Fibroblast of the aortic adventitia (primary cell): ENCODE results near the gene LRCH1. TPM values are rescaled to one million over a fixed set of nuclear protein-coding genes. Genes with fewer than 3 reads are reported as not detected.

Experiments used
- DNase-seq: peaks from one replicate; pipeline ENCODE4 v3.0.0-alpha.2; 2010; ENCODE audit warnings: low read depth
- H3K4me3 ChIP-seq: 2 replicates; pipeline ENCODE4 v1.5.1; 2011; ENCODE audit warnings: low read depth, mild to moderate bottlenecking, control low read depth, low read length, moderate library complexity
- total RNA-seq: library from RNA; depleted of rRNA; stranded (reverse); fragments of >200 nt; gene quantifications from 2 replicates; pipeline ENCODE4 v1.2.3, GENCODE V29; 2012; ENCODE audit warnings: low replicate concordance
- TF ChIP-seq, protein P1 (sequence below): IDR thresholded peaks from 2 replicates; pipeline ENCODE4 v1.5.1; 2011; ENCODE audit warnings: mild to moderate bottlenecking, low read length, control low read depth, inconsistent platforms; ENCODE audit not compliant: insufficient read depth

LRCH1 gene
- total RNA-seq, 1 donor, result 9.5 TPM

DNA sequence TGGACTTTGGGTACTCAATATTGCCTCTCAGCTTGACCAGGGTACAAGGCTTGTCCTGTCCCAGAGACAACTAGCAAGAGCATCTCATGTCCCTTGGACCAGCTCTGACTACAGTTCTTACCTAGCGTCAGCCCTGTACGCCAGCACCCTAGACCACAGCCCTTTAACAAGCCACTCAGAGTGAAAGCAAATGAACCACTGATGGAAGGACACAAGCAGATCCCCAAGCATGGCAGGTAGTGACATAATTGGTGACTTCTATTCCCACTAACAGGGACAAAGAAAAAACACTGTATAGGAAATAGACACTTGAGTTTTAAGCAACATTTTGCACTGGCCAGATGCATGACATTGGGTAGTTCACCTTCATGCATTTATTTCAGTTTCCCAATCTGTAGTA is 8.8 kb upstream of the LRCH1 start:
- DNase-seq, result no peak
- TF ChIP-seq, protein P1, sequence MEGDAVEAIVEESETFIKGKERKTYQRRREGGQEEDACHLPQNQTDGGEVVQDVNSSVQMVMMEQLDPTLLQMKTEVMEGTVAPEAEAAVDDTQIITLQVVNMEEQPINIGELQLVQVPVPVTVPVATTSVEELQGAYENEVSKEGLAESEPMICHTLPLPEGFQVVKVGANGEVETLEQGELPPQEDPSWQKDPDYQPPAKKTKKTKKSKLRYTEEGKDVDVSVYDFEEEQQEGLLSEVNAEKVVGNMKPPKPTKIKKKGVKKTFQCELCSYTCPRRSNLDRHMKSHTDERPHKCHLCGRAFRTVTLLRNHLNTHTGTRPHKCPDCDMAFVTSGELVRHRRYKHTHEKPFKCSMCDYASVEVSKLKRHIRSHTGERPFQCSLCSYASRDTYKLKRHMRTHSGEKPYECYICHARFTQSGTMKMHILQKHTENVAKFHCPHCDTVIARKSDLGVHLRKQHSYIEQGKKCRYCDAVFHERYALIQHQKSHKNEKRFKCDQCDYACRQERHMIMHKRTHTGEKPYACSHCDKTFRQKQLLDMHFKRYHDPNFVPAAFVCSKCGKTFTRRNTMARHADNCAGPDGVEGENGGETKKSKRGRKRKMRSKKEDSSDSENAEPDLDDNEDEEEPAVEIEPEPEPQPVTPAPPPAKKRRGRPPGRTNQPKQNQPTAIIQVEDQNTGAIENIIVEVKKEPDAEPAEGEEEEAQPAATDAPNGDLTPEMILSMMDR, result no peak
- no peak overlapping the region for H3K4me3 ChIP-seq

DNA sequence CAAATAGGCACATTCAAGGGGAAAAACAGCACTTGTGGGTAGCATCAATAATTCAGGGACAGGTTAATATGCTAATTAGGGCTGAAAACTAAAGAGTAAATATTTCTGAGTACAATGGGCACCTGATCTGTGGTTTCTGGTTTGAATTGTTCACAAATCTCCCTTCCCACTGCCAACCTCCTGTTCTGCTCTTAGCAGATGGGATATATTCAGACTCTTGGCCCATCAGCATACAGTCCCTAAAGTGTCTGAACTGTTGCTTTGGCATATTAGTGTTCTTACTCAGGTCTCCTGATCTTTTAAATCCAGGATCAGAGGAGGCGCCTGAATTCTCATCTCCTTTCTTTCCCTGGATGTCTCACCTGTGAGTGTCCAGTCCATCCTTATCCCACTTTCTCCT is 8.2 kb upstream of the LRCH1 start:
- TF ChIP-seq, protein P1, result no peak
- DNase-seq, result no peak
- H3K4me3 ChIP-seq, result no peak overlapping the region

DNA sequence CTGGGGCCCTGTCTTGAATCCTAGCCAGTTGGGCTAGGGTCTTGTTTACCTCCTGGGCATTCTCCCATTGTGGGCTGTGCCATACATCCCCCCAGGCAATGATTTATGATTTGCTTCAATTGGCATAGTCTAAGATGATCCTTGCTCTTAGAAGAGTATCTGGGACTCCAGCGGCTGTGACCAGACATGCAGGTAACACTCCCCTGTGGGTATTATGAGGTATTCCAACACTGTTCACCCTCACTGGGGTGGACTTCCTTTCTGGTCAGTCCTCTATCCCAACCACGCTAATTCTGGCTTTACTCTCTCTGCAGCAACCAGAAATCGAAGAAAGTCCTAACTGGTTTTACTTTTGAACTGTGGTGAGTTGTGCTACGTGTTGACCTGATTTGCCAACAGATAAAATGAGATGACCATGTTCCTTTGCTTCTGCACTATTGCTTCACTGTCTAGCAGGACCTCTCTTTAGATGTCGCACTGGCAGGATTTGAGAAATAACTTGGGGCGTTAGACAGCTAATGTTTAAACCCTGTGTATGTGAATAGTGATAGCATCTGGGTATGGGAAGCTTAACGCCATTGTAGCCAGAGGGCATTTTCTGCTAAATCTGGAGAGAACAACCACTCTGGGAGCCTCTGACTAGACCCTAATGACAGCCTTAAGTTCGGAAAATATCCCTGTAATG is 6.7 kb upstream of the LRCH1 start:
- DNase-seq, result no peak

DNA sequence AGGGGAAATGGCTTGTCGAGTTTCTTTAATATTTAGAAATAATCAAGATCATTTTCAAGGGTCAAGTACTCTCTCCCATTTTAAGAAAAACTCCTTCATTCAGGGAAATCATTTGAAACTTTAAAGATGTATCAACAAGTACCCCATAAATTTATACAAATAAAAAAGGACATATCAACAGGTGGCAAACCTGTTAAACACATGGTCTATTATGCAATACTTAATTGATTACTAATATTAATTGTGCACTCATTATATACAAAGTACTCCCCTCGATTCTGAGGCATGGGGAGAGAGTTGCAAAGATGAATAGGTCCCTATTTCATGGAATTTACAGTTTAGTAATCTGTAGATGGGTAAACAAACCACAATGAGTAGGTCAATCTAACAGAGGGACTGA is 2.1 kb upstream of the LRCH1 start:
- no peak overlapping the region for H3K4me3 ChIP-seq
- TF ChIP-seq, protein P1, result no peak
- DNase-seq, result no peak

More for the DNA sequence above, 6.7 kb upstream of the LRCH1 start:
- no peak overlapping the region for H3K4me3 ChIP-seq
- TF ChIP-seq, protein P1, result no peak

DNA sequence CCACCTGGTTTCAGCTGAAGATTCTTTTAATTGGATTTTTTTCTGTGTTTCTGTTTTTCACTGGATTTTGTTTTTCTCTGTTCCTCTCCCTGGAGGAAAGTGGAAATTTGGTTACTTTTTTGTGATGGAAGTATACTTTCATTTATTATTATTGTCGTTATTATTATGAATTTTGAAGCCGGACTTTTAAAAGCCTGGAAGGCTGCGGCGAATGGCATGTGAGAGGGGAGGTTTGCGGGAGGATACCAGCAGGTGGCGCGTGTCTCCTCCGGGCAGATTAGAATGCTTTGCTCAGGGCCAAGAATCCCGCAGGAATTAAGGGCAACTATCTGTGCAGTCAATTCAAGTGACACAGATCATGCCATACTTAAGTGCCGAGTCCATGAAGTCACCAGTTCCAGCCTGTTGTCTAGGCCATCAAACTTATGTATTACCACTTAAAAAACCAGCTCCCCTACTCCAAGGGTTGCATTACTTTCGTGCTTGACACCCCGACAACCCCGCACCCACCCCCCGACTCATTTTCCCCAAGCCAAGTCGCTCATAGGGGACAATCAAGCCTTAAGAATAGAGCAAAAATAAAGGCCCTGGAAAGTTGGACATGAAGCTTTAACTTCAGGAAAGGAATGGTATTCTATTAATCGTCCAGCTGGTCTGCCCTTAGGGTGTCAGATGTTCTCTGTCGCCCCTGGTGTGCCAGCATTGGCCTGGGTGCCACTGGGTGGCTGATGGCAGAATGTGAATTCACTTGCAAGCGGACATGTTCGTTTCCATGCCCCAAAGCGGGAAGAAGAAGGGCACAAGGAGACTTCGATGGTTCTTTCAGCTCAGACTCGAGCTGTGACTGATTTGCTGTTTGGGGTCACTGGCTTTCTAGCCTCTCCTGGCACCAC is 1.3 kb upstream of the LRCH1 start:
- DNase-seq, result peak; percentile 78
- TF ChIP-seq, protein P1, result peak; percentile 84
- peak overlapping the region; percentile 18 for H3K4me3 ChIP-seq

DNA sequence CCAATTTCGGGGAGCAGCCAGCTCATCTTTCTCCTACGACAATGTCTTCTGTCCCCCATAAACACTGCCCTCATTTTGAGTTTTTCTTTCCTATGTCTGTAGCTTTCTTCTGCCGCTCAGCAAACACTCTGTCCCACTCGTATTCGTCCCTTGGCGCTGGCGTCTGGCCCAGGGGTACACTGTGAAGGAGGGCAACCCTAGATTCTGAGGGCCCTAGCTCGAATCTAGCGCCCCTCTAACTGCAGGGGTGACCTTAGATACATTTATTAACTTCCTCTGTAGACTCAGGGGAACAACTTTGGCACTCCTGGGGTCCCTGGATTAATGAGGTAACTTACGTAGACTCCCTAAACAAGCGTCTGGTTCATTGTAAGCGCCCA is 677 bp upstream of the LRCH1 start:
- H3K4me3 ChIP-seq, result peak overlapping the region; percentile 91
- TF ChIP-seq, protein P1, result no peak
- no peak for DNase-seq
